Measurements from ENCODE around the gene SNF8. TPM values are rescaled to one million over a fixed set of nuclear protein-coding genes. Genes with fewer than 3 reads are reported as not detected.
A peak's percentile ranks its signal among the peaks of the same experiment; 100 is the strongest.

Gene SNF8
- total and polyA plus RNA-seq, 9 of the 15 experiments (the other 6 are each of a cell fraction or from before 2014, with no cell fraction given), result 6.9 to 149 (median 117) TPM

- TF ChIP-seq BACH1 (tag; IDR thresholded peaks at IDR 0.05) (no peak), BRD9 (IDR thresholded peaks at IDR 0.05; ENCODE audit: low read depth, partially characterized antibody) (no peak), NCOA6 (IDR thresholded peaks at IDR 0.05) (peak; percentile 11; the same call in 1 of the 2 replicates), TEAD2 (tag; IDR thresholded peaks at IDR 0.05) (no peak), ZNF212 (CRISPR knock-in tag; IDR thresholded peaks at IDR 0.05) (no peak), THRAP3 (IDR thresholded peaks at IDR 0.05; ENCODE audit: borderline replicate concordance) (no peak), BMI1 (IDR thresholded peaks at IDR 0.05; ENCODE audit: low read length) (peak; percentile 62; the same call in 1 of the 2 replicates), SAP30 (IDR thresholded peaks at IDR 0.05; ENCODE audit: borderline replicate concordance, insufficient read depth, low read depth, low read length, poor library complexity, severe bottlenecking) (no peak), E2F3 (CRISPR knock-in tag; IDR thresholded peaks at IDR 0.05) (no peak), RBM34 (IDR thresholded peaks at IDR 0.05; ENCODE audit: borderline replicate concordance, insufficient read depth, low read length) (no peak), BDP1 (IDR thresholded peaks at IDR 0.05; ENCODE audit: insufficient read depth, insufficient read length) (no peak), XRCC3 (IDR thresholded peaks at IDR 0.05) (no peak), ELF2 (CRISPR knock-in tag; IDR thresholded peaks at IDR 0.05) (no peak), ZNF586 (CRISPR knock-in tag; conservative IDR thresholded peaks at IDR 0.05) (no peak), ZNF316 (IDR thresholded peaks at IDR 0.05) (peak; percentile 47), SREBF1 (IDR thresholded peaks at IDR 0.05; ENCODE audit: borderline replicate concordance, low read depth, low read length) (no peak), DMBX1 (CRISPR knock-in tag; IDR thresholded peaks at IDR 0.05; ENCODE audit: borderline replicate concordance) (no peak), TEAD4 (IDR thresholded peaks at IDR 0.05; ENCODE audit: low read length) (no peak), TEAD4 (CRISPR knock-in tag; IDR thresholded peaks at IDR 0.05; ENCODE audit: borderline replicate concordance) (no peak), ZEB2 (IDR thresholded peaks at IDR 0.05) (no peak)
- TF ChIP-seq, protein P1, sequence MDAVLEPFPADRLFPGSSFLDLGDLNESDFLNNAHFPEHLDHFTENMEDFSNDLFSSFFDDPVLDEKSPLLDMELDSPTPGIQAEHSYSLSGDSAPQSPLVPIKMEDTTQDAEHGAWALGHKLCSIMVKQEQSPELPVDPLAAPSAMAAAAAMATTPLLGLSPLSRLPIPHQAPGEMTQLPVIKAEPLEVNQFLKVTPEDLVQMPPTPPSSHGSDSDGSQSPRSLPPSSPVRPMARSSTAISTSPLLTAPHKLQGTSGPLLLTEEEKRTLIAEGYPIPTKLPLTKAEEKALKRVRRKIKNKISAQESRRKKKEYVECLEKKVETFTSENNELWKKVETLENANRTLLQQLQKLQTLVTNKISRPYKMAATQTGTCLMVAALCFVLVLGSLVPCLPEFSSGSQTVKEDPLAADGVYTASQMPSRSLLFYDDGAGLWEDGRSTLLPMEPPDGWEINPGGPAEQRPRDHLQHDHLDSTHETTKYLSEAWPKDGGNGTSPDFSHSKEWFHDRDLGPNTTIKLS (IDR thresholded peaks at IDR 0.05; ENCODE audit: borderline replicate concordance, low read depth), result no peak
- TF ChIP-seq, protein P2, sequence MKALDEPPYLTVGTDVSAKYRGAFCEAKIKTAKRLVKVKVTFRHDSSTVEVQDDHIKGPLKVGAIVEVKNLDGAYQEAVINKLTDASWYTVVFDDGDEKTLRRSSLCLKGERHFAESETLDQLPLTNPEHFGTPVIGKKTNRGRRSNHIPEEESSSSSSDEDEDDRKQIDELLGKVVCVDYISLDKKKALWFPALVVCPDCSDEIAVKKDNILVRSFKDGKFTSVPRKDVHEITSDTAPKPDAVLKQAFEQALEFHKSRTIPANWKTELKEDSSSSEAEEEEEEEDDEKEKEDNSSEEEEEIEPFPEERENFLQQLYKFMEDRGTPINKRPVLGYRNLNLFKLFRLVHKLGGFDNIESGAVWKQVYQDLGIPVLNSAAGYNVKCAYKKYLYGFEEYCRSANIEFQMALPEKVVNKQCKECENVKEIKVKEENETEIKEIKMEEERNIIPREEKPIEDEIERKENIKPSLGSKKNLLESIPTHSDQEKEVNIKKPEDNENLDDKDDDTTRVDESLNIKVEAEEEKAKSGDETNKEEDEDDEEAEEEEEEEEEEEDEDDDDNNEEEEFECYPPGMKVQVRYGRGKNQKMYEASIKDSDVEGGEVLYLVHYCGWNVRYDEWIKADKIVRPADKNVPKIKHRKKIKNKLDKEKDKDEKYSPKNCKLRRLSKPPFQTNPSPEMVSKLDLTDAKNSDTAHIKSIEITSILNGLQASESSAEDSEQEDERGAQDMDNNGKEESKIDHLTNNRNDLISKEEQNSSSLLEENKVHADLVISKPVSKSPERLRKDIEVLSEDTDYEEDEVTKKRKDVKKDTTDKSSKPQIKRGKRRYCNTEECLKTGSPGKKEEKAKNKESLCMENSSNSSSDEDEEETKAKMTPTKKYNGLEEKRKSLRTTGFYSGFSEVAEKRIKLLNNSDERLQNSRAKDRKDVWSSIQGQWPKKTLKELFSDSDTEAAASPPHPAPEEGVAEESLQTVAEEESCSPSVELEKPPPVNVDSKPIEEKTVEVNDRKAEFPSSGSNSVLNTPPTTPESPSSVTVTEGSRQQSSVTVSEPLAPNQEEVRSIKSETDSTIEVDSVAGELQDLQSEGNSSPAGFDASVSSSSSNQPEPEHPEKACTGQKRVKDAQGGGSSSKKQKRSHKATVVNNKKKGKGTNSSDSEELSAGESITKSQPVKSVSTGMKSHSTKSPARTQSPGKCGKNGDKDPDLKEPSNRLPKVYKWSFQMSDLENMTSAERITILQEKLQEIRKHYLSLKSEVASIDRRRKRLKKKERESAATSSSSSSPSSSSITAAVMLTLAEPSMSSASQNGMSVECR (CRISPR knock-in tag; IDR thresholded peaks at IDR 0.05), result no peak
- TF ChIP-seq, protein P3, sequence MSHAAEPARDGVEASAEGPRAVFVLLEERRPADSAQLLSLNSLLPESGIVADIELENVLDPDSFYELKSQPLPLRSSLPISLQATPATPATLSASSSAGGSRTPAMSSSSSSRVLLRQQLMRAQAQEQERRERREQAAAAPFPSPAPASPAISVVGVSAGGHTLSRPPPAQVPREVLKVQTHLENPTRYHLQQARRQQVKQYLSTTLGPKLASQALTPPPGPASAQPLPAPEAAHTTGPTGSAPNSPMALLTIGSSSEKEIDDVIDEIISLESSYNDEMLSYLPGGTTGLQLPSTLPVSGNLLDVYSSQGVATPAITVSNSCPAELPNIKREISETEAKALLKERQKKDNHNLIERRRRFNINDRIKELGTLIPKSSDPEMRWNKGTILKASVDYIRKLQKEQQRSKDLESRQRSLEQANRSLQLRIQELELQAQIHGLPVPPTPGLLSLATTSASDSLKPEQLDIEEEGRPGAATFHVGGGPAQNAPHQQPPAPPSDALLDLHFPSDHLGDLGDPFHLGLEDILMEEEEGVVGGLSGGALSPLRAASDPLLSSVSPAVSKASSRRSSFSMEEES (CRISPR knock-in tag; IDR thresholded peaks at IDR 0.05), result no peak
- TF ChIP-seq, protein P4, sequence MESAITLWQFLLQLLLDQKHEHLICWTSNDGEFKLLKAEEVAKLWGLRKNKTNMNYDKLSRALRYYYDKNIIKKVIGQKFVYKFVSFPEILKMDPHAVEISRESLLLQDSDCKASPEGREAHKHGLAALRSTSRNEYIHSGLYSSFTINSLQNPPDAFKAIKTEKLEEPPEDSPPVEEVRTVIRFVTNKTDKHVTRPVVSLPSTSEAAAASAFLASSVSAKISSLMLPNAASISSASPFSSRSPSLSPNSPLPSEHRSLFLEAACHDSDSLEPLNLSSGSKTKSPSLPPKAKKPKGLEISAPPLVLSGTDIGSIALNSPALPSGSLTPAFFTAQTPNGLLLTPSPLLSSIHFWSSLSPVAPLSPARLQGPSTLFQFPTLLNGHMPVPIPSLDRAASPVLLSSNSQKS (CRISPR knock-in tag; IDR thresholded peaks at IDR 0.05), result no peak
Measured at GRCh38 chr17:48907713-48908046, 37.0 kb downstream of the SNF8 start (continued).
